BJ (cell line): ENCODE data around the gene SARDH. TPM values are rescaled to one million over a fixed set of nuclear protein-coding genes. Genes with fewer than 3 reads are reported as not detected.

Source experiments
- CTCF ChIA-PET: fragments of 350-600 bp; formaldehyde crosslinking; extraction: SDS; loops from one replicate; lab custom pipeline; 2021; ENCODE audit warnings: antibody characterized with exemption, inconsistent platforms; lab: Yijun Ruan, JAX
- POLR2A ChIA-PET: fragments of 300-600 bp; sonication (Branson Sonifier 250); formaldehyde crosslinking; extraction: SDS; loops from one replicate; lab custom pipeline; 2021; ENCODE audit warnings: antibody characterized with exemption; lab: Charles Lee
- DNase-seq: peaks from one replicate; pipeline ENCODE4 v3.0.0-alpha.2; 2011; ENCODE audit warnings: low read depth
- H3K27me3 ChIP-seq: 2 replicates; pipeline ENCODE4 v1.6.0; 2011; ENCODE audit warnings: low read length; ENCODE audit not compliant: control insufficient read depth, insufficient read depth
- H3K36me3 ChIP-seq: 2 replicates; pipeline ENCODE4 v1.5.1; 2011; ENCODE audit warnings: low read length; ENCODE audit not compliant: control insufficient read depth, insufficient read depth
- H3K4me3 ChIP-seq: 2 replicates; pipeline ENCODE4 v1.5.1; 2011; ENCODE audit warnings: low read depth, mild to moderate bottlenecking, control low read depth, low read length
- polyA plus RNA-seq: library from polyadenylated mRNA; depleted of rRNA; stranded (reverse); fragments of >200 nt; gene quantifications from 2 replicates; pipeline ENCODE4 v1.2.3, GENCODE V29; 2011
- TF ChIP-seq, protein P1 (sequence below): IDR thresholded peaks from 2 replicates; pipeline ENCODE4 v1.5.1; 2011; ENCODE audit warnings: low read depth, mild to moderate bottlenecking, control low read depth, inconsistent platforms, low read length, moderate library complexity; ENCODE audit not compliant: insufficient read depth

The SARDH gene
- polyA plus RNA-seq, 1 experiment, result 0.53 TPM

- ChIA-PET POLR2A (no interaction called here), CTCF (no interaction called here)
- TF ChIP-seq, protein P1, sequence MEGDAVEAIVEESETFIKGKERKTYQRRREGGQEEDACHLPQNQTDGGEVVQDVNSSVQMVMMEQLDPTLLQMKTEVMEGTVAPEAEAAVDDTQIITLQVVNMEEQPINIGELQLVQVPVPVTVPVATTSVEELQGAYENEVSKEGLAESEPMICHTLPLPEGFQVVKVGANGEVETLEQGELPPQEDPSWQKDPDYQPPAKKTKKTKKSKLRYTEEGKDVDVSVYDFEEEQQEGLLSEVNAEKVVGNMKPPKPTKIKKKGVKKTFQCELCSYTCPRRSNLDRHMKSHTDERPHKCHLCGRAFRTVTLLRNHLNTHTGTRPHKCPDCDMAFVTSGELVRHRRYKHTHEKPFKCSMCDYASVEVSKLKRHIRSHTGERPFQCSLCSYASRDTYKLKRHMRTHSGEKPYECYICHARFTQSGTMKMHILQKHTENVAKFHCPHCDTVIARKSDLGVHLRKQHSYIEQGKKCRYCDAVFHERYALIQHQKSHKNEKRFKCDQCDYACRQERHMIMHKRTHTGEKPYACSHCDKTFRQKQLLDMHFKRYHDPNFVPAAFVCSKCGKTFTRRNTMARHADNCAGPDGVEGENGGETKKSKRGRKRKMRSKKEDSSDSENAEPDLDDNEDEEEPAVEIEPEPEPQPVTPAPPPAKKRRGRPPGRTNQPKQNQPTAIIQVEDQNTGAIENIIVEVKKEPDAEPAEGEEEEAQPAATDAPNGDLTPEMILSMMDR, result no peak
- Histone ChIP-seq H3K36me3 (no peaks in the 10 kb centered on the region), H3K27me3 (peaks cover 1% of the 10 kb centered on the region; the same call in 1 of the 2 replicates), H3K4me3 (no peak overlapping the region)
- no peak for DNase-seq
Observed at GRCh38 chr9:133667759-133668450, 70.2 kb downstream of the SARDH start.

GRCh38 chr9:133666845-133667244, 71.3 kb downstream of the SARDH start:
- Histone ChIP-seq H3K36me3 (no peaks in the 10 kb centered on the region), H3K27me3 (peaks cover 2% of the 10 kb centered on the region; the same call in 1 of the 2 replicates), H3K4me3 (no peak overlapping the region)
- POLR2A ChIA-PET, result no interaction called here
- TF ChIP-seq, protein P1, result no peak
- CTCF ChIA-PET, result no interaction called here
- DNase-seq, result no peak

DNA sequence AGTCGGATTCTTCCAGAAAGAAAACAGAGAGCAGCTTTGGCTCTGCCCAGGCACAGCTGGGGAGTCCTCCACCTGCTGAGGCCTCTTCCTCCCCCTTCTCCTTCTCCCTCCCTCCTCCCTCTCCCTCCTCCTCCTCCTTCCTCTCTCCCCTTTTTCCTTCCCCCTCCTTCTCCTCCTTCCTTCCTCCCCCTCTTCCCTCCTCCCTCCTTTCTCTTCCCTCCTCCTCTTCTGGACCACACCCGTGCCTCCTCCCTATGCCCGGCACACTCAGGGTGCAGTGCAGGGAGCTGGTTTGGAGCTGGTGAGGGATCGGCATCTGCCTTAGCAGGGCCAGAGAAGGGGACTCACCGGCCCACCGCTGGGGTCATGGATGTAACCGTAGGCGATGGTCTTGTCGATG, 71.8 kb downstream of the SARDH start:
- ChIA-PET CTCF (no interaction called here), POLR2A (no interaction called here)
- TF ChIP-seq, protein P1, result no peak
- Histone ChIP-seq H3K36me3 (no peaks in the 10 kb centered on the region), H3K4me3 (no peak overlapping the region), H3K27me3 (peaks cover 3% of the 10 kb centered on the region; the same call in 1 of the 2 replicates)
- DNase-seq, result no peak

- DNase-seq, result no peak
- Histone ChIP-seq H3K27me3 (peaks cover 3% of the 10 kb centered on the region; the same call in 1 of the 2 replicates), H3K36me3 (no peaks in the 10 kb centered on the region), H3K4me3 (no peak overlapping the region)
- ChIA-PET CTCF (no interaction called here), POLR2A (no interaction called here)
- TF ChIP-seq, protein P1, result no peak
Observed at GRCh38 chr9:133665535-133665934, 72.6 kb downstream of the SARDH start.

GRCh38 chr9:133665096-133665495, 73.1 kb downstream of the SARDH start:
- ChIA-PET POLR2A (no interaction called here), CTCF (no interaction called here)
- TF ChIP-seq, protein P1, result no peak
- Histone ChIP-seq H3K36me3 (no peaks in the 10 kb centered on the region), H3K27me3 (peaks cover 6% of the 10 kb centered on the region), H3K4me3 (no peak overlapping the region)
- no peak for DNase-seq
